HEK293 (cell line): ENCODE measurements around the gene NREP.

Source experiments
- CTCF ChIA-PET: fragments of 350-600 bp; formaldehyde crosslinking; extraction: SDS; loops from one replicate; lab custom pipeline; 2021; ENCODE audit warnings: antibody characterized with exemption; lab: Yijun Ruan, JAX
- POLR2A ChIA-PET: fragments of 300-600 bp; formaldehyde crosslinking; extraction: SDS; loops from one replicate; lab custom pipeline; 2020; ENCODE audit warnings: antibody characterized with exemption, inconsistent platforms; lab: Yijun Ruan, JAX
- H3K27ac ChIP-seq: fragments of 200-500 bp; sonication (Bioruptor generic); 2 replicates; pipeline ENCODE4 v1.5.1; 2014; ENCODE audit warnings: low read depth, low read length, control low read depth, inconsistent platforms; ENCODE audit errors: extremely low read depth
- H3K36me3 ChIP-seq, 2 experiments: fragments of 200-500 bp in 1 of 2; sonication (Bioruptor generic) in 1 of 2; 1 replicate in 1 of 2; 2 replicates in 1 of 2; pipeline ENCODE4 v1.5.1; 2014 to 2017; ENCODE audit warnings: inconsistent platforms in 2 of 2, low read length in 2 of 2; ENCODE audit not compliant: control insufficient read depth in 2 of 2, insufficient read depth in 1 of 2
- H3K4me1 ChIP-seq: fragments of 200-500 bp; sonication (Bioruptor generic); 2 replicates; pipeline ENCODE4 v1.5.1; 2014; ENCODE audit warnings: mild to moderate bottlenecking, low read length, inconsistent platforms; ENCODE audit not compliant: control insufficient read depth, insufficient read depth
- H3K4me3 ChIP-seq: 2 replicates; pipeline ENCODE4 v1.5.1; 2011; ENCODE audit warnings: low read depth, mild to moderate bottlenecking, control low read depth, low read length, moderate library complexity
- H3K9me3 ChIP-seq: fragments of 200-500 bp; sonication (Bioruptor generic); 2 replicates; pipeline ENCODE4 v1.5.1; 2014; ENCODE audit warnings: low read depth, low read length, inconsistent platforms; ENCODE audit not compliant: control insufficient read depth, insufficient read depth
- KLF7 ChIP-seq: fragments of 450-650 bp; formaldehyde crosslinking; IDR thresholded peaks from 2 replicates; pipeline ENCODE4 v1.5.1; 2016; ENCODE audit warnings: missing biosample characterization, missing genetic modification characterization, borderline replicate concordance
- KLF9 ChIP-seq: fragments of 450-650 bp; formaldehyde crosslinking; IDR thresholded peaks from 2 replicates; pipeline ENCODE4 v1.5.1; 2016; ENCODE audit warnings: missing biosample characterization, missing genetic modification characterization, low read depth
- MYNN ChIP-seq: fragments of 450-650 bp; formaldehyde crosslinking; IDR thresholded peaks from 2 replicates; pipeline ENCODE4 v1.5.1; 2016; ENCODE audit warnings: missing biosample characterization, missing genetic modification characterization, borderline replicate concordance
- OVOL3 ChIP-seq: fragments of 450-650 bp; formaldehyde crosslinking; IDR thresholded peaks from 2 replicates; pipeline ENCODE4 v1.5.1; 2016; ENCODE audit warnings: missing biosample characterization, missing genetic modification characterization
- PATZ1 ChIP-seq: fragments of 450-650 bp; formaldehyde crosslinking; IDR thresholded peaks from 2 replicates; pipeline ENCODE4 v1.5.1; 2016; ENCODE audit warnings: missing biosample characterization, missing genetic modification characterization
- ZBTB21 ChIP-seq: fragments of 450-650 bp; formaldehyde crosslinking; IDR thresholded peaks from 2 replicates; pipeline ENCODE4 v1.5.1; 2017; ENCODE audit warnings: missing biosample characterization, missing genetic modification characterization
- ZBTB7A ChIP-seq: fragments of 450-650 bp; formaldehyde crosslinking; IDR thresholded peaks from 2 replicates; pipeline ENCODE4 v1.5.1; 2016; ENCODE audit warnings: low read depth, missing biosample characterization, missing genetic modification characterization
- ZIC2 ChIP-seq: fragments of 450-650 bp; formaldehyde crosslinking; IDR thresholded peaks from 2 replicates; pipeline ENCODE4 v1.5.1; 2016; ENCODE audit warnings: missing biosample characterization, missing genetic modification characterization
- ZNF138 ChIP-seq: fragments of 450-650 bp; formaldehyde crosslinking; IDR thresholded peaks from 2 replicates; pipeline ENCODE4 v1.5.1; 2016; ENCODE audit warnings: missing biosample characterization, missing genetic modification characterization, borderline replicate concordance
- ZNF239 ChIP-seq: fragments of 450-650 bp; formaldehyde crosslinking; IDR thresholded peaks from 2 replicates; pipeline ENCODE4 v1.5.1; 2016; ENCODE audit warnings: missing biosample characterization, missing genetic modification characterization
- ZNF26 ChIP-seq: fragments of 450-650 bp; formaldehyde crosslinking; IDR thresholded peaks from 2 replicates; pipeline ENCODE4 v1.5.1; 2016; ENCODE audit warnings: missing biosample characterization, missing genetic modification characterization
- ZNF280C ChIP-seq: fragments of 450-650 bp; formaldehyde crosslinking; IDR thresholded peaks from 2 replicates; pipeline ENCODE4 v1.5.1; 2016; ENCODE audit warnings: missing biosample characterization, missing genetic modification characterization
- ZNF292 ChIP-seq: fragments of 450-650 bp; formaldehyde crosslinking; IDR thresholded peaks from 2 replicates; pipeline ENCODE4 v1.5.1; 2016; ENCODE audit warnings: low read depth, missing biosample characterization, missing genetic modification characterization, borderline replicate concordance
- ZNF311 ChIP-seq: fragments of 450-650 bp; formaldehyde crosslinking; IDR thresholded peaks from 2 replicates; pipeline ENCODE4 v1.5.1; 2017; ENCODE audit warnings: missing biosample characterization, missing genetic modification characterization, borderline replicate concordance
- ZNF488 ChIP-seq: fragments of 450-650 bp; formaldehyde crosslinking; IDR thresholded peaks from 2 replicates; pipeline ENCODE4 v1.5.1; 2016; ENCODE audit warnings: missing biosample characterization, missing genetic modification characterization
- ZNF510 ChIP-seq: fragments of 450-650 bp; formaldehyde crosslinking; IDR thresholded peaks from 2 replicates; pipeline ENCODE4 v1.5.1; 2018; ENCODE audit warnings: mild to moderate bottlenecking, missing genetic modification characterization, missing biosample characterization; ENCODE audit not compliant: insufficient replicate concordance
- ZNF529 ChIP-seq: fragments of 450-650 bp; formaldehyde crosslinking; IDR thresholded peaks from 2 replicates; pipeline ENCODE4 v1.5.1; 2017; ENCODE audit warnings: missing genetic modification characterization, missing biosample characterization; ENCODE audit not compliant: insufficient replicate concordance
- ZNF530 ChIP-seq: fragments of 450-650 bp; formaldehyde crosslinking; IDR thresholded peaks from 2 replicates; pipeline ENCODE4 v1.5.1; 2016; ENCODE audit warnings: low read depth, missing biosample characterization, missing genetic modification characterization
- ZNF544 ChIP-seq: fragments of 450-650 bp; formaldehyde crosslinking; IDR thresholded peaks from 2 replicates; pipeline ENCODE4 v1.5.0; 2017; ENCODE audit warnings: missing biosample characterization, missing genetic modification characterization
- ZNF571 ChIP-seq: fragments of 450-650 bp; formaldehyde crosslinking; IDR thresholded peaks from 2 replicates; pipeline ENCODE4 v1.5.0; 2017; ENCODE audit warnings: missing biosample characterization, missing genetic modification characterization
- ZNF626 ChIP-seq: fragments of 450-650 bp; sonication (Bioruptor Pico); formaldehyde crosslinking; IDR thresholded peaks from 2 replicates; pipeline ENCODE4 v1.5.1; 2018; ENCODE audit warnings: missing biosample characterization, missing genetic modification characterization, inconsistent platforms
- ZNF658 ChIP-seq: fragments of 450-650 bp; formaldehyde crosslinking; IDR thresholded peaks from 2 replicates; pipeline ENCODE4; 2016; ENCODE audit warnings: missing biosample characterization, missing genetic modification characterization
- ZNF747 ChIP-seq: fragments of 450-650 bp; formaldehyde crosslinking; IDR thresholded peaks from 2 replicates; pipeline ENCODE4 v1.5.1; 2016; ENCODE audit warnings: missing biosample characterization, missing genetic modification characterization
- ZNF768 ChIP-seq: fragments of 450-650 bp; formaldehyde crosslinking; IDR thresholded peaks from 2 replicates; pipeline ENCODE4 v1.5.1; 2018; ENCODE audit warnings: missing biosample characterization, mild to moderate bottlenecking, missing genetic modification characterization
- ZSCAN30 ChIP-seq: fragments of 450-650 bp; IDR thresholded peaks from 2 replicates; pipeline ENCODE4 v1.5.1; 2018; ENCODE audit warnings: missing biosample characterization, mild to moderate bottlenecking, missing genetic modification characterization, moderate library complexity

NREP gene

GRCh38 chr5:111787006-111787405, 30.0 kb upstream of the NREP start:
- ChIA-PET POLR2A (no interaction called here), CTCF (no interaction called here)

GRCh38 chr5:111784491-111785181, 27.6 kb upstream of the NREP start:
- H3K27ac ChIP-seq: no peak overlapping the region
- TF ChIP-seq ZNF626 (tag by site-specific recombination) (no peak), ZNF529 (no peak), ZNF768 (tag by site-specific recombination) (no peak), ZNF292 (no peak), ZNF280C (tag by site-specific recombination) (no peak), MYNN (no peak), ZNF138 (tag by site-specific recombination) (no peak), ZNF747 (tag by site-specific recombination) (no peak), ZNF530 (no peak), ZNF571 (no peak), ZNF239 (no peak), ZBTB7A (no peak), ZNF26 (tag by site-specific recombination) (no peak), PATZ1 (tag by site-specific recombination) (no peak), ZNF544 (tag by site-specific recombination) (no peak)
- ChIA-PET POLR2A (interaction anchor here (0.7 kb wide), 1 partner anchor 447 kb away, joined by 3 read pairs; no protein-coding TSS in a partner anchor), CTCF (no interaction called here)
- H3K9me3 ChIP-seq: no peaks in the 10 kb centered on the region
- H3K36me3 ChIP-seq: no peaks in the 10 kb centered on the region
- H3K4me3 ChIP-seq: no peak overlapping the region
- H3K4me1 ChIP-seq: peaks cover 5% of the 10 kb centered on the region

More at GRCh38 chr5:111787006-111787405, 30.0 kb upstream of the NREP start:
- H3K27ac ChIP-seq: no peak overlapping the region
- no peaks in the 10 kb centered on the region for H3K4me1 ChIP-seq
- H3K4me3 ChIP-seq: no peak overlapping the region
- no peaks in the 10 kb centered on the region for H3K36me3 ChIP-seq
- no peaks in the 10 kb centered on the region for H3K9me3 ChIP-seq
- no peak for TF ChIP-seq KLF9 (tag by site-specific recombination)
- no peak for TF ChIP-seq ZSCAN30 (tag by site-specific recombination)

- CTCF ChIA-PET: no interaction called here
- TF ChIP-seq ZNF488 (tag by site-specific recombination) (no peak), ZIC2 (tag by site-specific recombination) (no peak), ZNF658 (tag by site-specific recombination) (no peak), KLF7 (tag by site-specific recombination) (no peak), ZBTB21 (tag by site-specific recombination) (no peak), ZNF510 (tag by site-specific recombination) (no peak), OVOL3 (tag by site-specific recombination) (no peak), ZNF311 (tag by site-specific recombination) (no peak)
These were observed 26.5 kb upstream of the NREP start for GRCh38 chr5:111783537-111783936.

More at GRCh38 chr5:111783537-111783936, 26.5 kb upstream of the NREP start:
- no peak overlapping the region for H3K4me3 ChIP-seq
- POLR2A ChIA-PET: no interaction called here
- peaks cover 13% of the 10 kb centered on the region for H3K4me1 ChIP-seq
- H3K36me3 ChIP-seq: no peaks in the 10 kb centered on the region
- H3K27ac ChIP-seq: no peak overlapping the region
- no peaks in the 10 kb centered on the region for H3K9me3 ChIP-seq
